NCI-H82 treated with DMSO at 0.1 percent for 48 hours (cell line): ENCODE data around the gene ANKLE1.

ENCODE experiments used
- DNase-seq: peaks from one replicate; lab custom pipeline; 2025; ENCODE audit not compliant: unreplicated experiment; lab: John Stamatoyannopoulos, UW

ANKLE1 gene

GRCh38 chr19:17281391-17282304, at the start of gene ANKLE1:
TSS of gene ANKLE1 (plus strand) at chr19:17281901. CDS start at chr19:17281921, 20 bp downstream.
- no peak for DNase-seq

GRCh38 chr19:17232258-17232657, 49.4 kb upstream of the ANKLE1 start:
- DNase-seq, result no peak

- peak; percentile 86 for DNase-seq
Observed at GRCh38 chr19:17234911-17235299, 46.8 kb upstream of the ANKLE1 start.

GRCh38 chr19:17235300-17235970, 46.3 kb upstream of the ANKLE1 start:
- DNase-seq, result no peak

- DNase-seq, result peak; percentile 90
Observed at GRCh38 chr19:17235971-17236777, 45.5 kb upstream of the ANKLE1 start.

GRCh38 chr19:17236811-17237543, 44.7 kb upstream of the ANKLE1 start:
- peak; percentile 65 for DNase-seq

GRCh38 chr19:17237747-17238706, 43.7 kb upstream of the ANKLE1 start:
- DNase-seq, result no peak

- DNase-seq, result peak; percentile 99
Observed at GRCh38 chr19:17240062-17240752, 41.5 kb upstream of the ANKLE1 start.

GRCh38 chr19:17240826-17241399, 40.8 kb upstream of the ANKLE1 start:
- peak; percentile 61 for DNase-seq

GRCh38 chr19:17242431-17243208, 39.1 kb upstream of the ANKLE1 start:
- no peak for DNase-seq

GRCh38 chr19:17243211-17243829, 38.4 kb upstream of the ANKLE1 start:
- no peak for DNase-seq

- no peak for DNase-seq
Observed at GRCh38 chr19:17243830-17244617, 37.7 kb upstream of the ANKLE1 start.

- DNase-seq, result no peak
Observed at GRCh38 chr19:17244618-17245534, 36.8 kb upstream of the ANKLE1 start.

GRCh38 chr19:17245535-17245984, 36.1 kb upstream of the ANKLE1 start, which contains the start of gene NR2F6:
TSS of gene NR2F6 (minus strand) at chr19:17245919. CDS start at chr19:17245220, 699 bp downstream.
- DNase-seq, result no peak

GRCh38 chr19:17246681-17247425, 34.8 kb upstream of the ANKLE1 start:
- DNase-seq, result no peak
